Activated CD4-positive, alpha-beta T cell treated with anti-CD3 and anti-CD28 coated beads for 48 hours (primary cell): ENCODE results near the gene KCNMA1.
"Not testable (repeated sequence)": the region's sequence is repeated elsewhere in the genome, so short reads cannot be mapped to it uniquely, and the experiment has no call there.

ENCODE experiments used
- DNase-seq: peaks from one replicate; pipeline ENCODE4 v3.0.0-alpha.2; 2020

KCNMA1 gene

GRCh38 chr10:77603534-77603927 is 34.1 kb downstream of the KCNMA1 start:
- DNase-seq = no peak

GRCh38 chr10:77602913-77603533 is 34.6 kb downstream of the KCNMA1 start:
- no peak for DNase-seq

- DNase-seq = no peak
Measured at GRCh38 chr10:77602231-77602912, 35.2 kb downstream of the KCNMA1 start.

DNA sequence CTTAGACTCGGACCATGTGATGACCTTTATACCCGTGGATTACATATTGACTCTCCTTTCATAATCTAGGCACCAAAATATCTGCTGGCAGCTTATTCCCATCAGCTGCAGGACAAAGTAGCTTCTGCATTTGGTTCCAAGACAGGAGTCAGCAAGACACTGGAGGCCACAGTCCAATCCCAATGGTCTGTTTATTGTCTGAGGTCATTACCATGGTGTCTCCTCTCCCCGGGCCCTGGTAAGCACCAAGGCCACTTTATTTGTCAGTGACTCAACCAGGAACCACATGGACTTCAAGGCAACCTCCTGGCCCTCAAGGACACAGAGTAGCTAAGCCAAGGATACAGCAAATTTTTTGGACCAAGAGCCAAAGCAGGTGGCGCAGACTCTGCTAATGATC is 36.1 kb downstream of the KCNMA1 start:
- no peak for DNase-seq

- no peak for DNase-seq
Measured at GRCh38 chr10:77600640-77601039, 37.0 kb downstream of the KCNMA1 start.

- no peak for DNase-seq
Measured at GRCh38 chr10:77599651-77600050, 38.0 kb downstream of the KCNMA1 start.

- no peak for DNase-seq
Measured at GRCh38 chr10:77598606-77599005, 39.0 kb downstream of the KCNMA1 start.

DNA sequence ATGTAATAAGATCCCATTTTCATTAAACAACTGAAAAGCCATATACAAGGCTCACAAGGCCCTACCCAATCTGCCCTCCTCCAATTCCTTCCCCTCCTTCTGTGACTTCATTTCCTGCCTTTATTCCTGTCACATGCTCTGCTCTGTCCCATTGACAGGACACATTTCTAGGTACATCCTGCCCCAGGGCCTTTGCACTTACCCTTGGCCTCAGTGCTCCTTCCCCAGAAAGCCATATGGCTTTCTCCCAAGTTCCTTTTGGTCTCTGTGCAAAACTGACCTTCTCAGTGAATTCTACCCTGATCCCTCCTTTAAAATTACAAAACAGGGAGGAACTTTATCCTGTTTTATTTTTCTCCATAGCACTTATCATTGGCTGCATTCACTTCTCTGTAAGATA is 40.0 kb downstream of the KCNMA1 start:
- DNase-seq = no peak

DNA sequence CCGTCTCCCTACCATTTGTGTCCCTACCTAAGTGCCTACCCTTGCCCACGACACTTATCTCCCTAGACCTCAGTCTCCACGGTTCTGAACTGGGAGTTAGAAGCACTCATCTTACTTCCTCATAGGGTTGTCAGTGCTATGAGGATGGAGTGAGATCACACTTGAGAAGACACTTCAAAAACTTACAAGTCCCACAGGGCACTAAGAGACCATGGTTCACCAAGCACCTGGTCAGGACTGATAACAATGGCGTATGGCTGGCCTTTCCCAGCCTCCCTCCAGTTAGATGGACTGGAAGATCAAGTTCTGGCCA is 43.2 kb downstream of the KCNMA1 start:
- no peak for DNase-seq

DNA sequence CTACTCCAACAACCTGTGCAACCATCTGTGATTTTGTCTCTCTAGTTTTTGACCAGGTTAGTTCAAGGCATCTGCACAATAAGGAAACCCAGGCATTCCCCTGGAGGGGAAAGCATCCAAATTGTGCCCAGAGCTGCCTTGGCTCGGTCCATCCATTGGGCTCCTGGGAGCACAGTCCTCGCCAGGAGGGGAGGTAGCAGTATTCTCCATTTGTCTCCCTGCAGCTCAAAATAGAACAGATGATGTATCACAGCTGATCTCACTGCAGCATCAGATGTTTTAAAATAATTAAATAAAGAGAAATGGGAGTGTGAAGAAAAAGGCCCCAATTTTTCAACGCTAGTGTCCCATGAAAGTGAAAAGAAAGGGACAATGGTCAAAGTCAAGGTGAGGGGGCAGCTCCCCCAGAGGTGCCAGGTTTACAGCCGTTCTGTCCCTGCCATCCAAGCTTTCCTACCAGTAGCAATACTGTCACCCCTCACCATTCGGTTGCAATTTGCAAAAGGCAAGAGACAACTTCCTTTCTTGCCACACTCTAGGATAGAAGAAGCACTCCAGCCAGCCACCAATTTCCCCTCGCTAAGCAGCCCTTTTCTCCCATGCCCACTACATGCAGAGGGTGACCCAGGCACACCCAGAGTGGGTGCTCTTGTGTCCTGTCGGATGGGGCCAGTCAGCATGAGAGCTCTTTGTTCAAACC is 43.7 kb downstream of the KCNMA1 start:
- no peak for DNase-seq

GRCh38 chr10:77592946-77593636 is 44.5 kb downstream of the KCNMA1 start:
- no peak for DNase-seq

DNA sequence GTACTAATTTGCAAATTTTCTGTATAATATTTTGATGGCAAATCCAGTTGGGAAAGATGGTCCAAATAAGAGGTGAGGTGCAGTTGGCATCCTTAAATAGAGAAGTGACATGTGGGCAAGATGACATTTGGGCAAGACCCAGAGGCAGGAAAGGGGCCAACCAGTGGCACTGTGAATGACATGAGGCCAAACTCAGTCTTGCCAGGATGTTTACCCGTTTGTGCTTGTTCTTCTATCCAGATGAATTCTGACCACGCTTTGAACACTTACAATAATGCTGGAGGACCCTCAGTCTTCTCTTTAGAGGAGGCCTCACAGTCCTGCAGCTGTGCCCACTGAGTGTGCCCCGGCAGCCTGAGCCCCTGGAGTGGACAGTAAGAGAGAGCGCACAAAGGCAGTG is 45.1 kb downstream of the KCNMA1 start:
- DNase-seq = no peak

- DNase-seq = no peak
Measured at GRCh38 chr10:77591238-77591880, 46.2 kb downstream of the KCNMA1 start.

- no peak for DNase-seq
Measured at GRCh38 chr10:77590344-77591237, 47.0 kb downstream of the KCNMA1 start.

GRCh38 chr10:77589703-77590102 is 47.9 kb downstream of the KCNMA1 start:
- not testable (repeated sequence) for DNase-seq

DNA sequence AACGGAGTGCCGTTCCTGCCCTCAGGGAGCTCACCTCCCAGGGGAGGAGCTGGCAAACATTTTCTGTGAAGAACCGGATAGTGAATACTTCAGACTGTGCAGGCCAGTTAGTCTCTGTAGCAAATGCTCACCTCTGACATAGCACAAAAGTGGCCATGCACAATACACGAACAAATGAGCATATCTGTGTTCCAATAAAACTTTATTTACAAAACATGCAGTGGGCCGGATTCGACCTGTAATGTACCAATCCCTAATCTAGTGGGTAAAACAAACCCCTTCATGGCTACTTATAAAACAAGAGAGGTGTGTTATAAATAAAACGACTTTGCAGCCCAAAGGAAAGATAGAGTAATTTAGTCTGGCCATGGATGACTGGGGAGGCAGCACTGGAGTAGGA is 48.7 kb downstream of the KCNMA1 start:
- no peak for DNase-seq

DNA sequence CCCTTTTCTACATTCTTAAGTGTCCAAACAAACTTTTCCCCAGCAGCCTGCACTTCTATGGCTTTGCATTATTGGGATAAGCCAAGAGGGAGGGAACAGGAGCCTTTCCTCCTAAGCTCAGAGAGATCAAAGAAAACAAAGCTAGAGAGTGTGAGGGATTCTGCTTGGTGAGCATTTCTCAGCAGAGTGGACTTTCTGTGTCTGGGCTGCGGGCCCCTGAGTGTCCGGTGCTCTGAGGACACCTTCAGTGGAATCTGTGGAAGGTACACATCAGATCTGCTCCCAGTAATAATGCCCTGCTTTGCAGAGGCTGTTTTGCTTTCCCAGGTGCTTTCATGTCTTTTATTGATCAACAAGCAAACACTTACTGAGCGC is 50.2 kb downstream of the KCNMA1 start:
- DNase-seq = no peak

DNA sequence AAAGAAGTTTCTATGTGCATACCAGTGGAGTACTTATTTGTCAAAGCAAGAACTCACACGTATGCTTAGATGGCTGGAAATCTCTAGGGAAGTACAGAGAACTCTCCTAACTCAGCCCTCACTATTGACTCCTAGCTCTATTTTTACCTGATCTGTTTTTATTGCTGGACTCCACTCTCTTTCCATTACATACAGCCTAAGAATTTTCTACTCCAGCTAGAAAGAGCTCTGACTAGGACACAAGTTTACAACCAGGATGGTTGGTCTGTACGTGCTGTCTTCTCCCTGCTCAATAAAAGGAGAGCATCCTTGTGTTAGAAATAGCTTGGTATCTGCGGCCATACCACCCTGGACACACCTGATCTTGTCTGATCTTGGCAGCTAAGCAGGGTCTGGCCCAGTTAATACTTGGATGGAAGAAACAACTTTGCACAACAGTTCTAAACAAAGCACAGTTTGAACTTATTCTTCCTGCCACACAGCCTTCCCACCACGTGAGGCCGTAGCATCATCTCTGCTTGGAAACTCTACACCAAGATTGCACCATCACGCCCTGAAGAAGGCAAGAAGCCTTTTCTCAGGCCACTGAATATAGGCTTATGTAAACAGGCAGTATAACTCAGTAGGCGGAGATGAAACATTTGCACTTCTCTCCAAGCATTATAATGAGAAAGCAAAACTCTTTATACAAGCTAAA is 50.7 kb downstream of the KCNMA1 start:
- DNase-seq = no peak

GRCh38 chr10:77584938-77585337 is 52.7 kb downstream of the KCNMA1 start:
- no peak for DNase-seq

DNA sequence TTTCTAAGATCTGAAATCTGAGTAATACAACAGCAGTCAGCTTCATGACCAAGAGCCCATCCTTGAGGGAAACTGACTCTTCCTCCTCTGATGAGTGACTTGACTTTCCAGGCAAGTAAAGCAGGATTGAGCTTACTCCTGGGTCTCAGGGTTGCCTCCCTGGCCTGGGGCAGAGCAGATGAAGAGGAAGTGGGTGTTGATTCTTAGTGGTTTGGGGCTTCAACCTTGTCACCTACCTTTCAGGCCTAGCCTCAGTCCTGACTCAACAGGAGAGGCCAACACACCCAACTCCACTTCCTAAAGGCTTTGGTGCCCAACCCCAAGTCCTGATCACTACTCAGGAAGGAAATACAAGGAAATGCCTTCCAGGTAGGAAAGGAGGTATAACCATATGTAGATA is 54.1 kb downstream of the KCNMA1 start:
- DNase-seq = no peak

DNA sequence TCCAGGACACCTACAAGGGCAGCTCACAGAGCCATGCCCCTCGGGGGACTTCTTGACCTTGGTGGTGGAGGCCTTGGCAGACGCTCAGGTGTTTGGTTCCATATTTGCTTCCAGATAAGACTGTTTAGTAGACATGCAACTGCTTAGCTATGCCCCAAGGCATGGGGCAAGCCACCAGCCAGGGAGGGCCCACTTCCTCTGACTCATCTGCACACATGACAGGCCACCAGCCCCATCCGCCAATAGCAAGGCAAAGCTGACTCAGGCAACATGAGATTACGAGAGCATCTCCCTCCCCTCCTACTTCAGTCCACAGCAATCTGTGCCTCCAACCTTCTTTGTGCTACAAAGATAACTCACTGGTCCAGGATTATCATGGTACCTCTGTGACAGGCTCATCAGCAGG is 54.9 kb downstream of the KCNMA1 start:
- DNase-seq = peak; percentile 13

DNA sequence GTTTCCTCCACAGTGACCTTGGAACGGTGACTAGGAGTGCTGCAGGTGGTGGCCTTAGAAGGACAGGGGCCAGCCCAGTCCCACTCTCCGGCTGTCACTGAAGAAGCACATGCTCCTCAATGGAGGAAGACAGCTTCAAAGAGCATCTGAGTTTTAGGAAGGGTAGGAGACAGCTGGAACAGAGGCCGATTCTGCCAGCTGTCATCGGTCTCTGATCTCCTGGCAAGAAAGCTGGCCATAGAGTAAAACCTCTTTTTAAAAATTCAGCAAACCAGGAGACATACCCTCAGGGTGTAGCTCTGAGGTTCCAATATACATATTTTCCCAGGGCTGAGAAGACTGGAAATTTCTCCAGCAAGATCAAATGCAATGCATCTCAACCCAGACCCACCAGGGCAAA is 55.9 kb downstream of the KCNMA1 start:
- DNase-seq = no peak
